ENCODE measurements around the gene P4HA2.
A peak's percentile ranks its signal among the peaks of the same experiment; 100 is the strongest.

Gene P4HA2

DNA sequence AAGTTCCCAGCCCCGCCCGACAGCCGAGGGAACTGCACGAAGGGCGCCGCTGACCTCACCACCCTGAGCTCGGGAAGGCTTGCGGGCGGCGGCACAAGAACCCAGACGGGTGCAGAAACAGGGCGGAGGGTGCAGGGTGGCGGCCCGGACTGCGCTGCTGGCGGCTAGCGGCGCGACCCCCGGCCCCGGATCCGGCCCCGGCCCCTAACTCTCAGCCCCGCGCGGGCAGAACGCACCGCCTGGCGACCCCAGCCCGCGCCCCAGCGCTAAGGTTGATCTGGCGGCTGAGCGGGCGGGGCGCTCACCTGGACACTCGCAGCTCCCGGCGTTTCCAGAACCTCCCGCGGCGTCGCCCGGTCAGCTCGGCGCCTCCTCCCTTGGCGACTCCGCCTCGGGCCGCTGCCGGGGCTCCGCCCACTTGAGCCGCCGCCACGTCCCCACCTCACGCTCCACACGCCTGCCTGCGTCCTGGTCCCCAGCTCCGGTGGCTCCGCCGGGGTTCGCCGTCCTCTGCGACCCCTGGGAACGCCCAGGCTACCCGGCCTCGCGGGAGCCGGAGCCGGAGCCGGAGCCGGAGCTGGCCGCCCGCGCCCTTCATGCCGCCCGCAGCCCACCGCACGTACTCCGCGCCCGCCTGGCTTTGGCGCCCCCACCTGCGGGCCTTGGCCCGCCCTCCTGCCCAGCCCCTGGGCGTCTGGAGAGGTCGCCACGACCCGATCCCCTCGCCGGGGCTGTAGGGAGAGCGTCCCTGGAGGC, at the start of gene P4HA2:
Gene P4HA2 (minus strand): TSS at position 369 of the 756 bp plus-strand sequence. CDS start 9,227 bp downstream, outside the sequence.
- no peak for DNase-seq (ENCODE audit: low read depth)
- TF ChIP-seq, protein P1, sequence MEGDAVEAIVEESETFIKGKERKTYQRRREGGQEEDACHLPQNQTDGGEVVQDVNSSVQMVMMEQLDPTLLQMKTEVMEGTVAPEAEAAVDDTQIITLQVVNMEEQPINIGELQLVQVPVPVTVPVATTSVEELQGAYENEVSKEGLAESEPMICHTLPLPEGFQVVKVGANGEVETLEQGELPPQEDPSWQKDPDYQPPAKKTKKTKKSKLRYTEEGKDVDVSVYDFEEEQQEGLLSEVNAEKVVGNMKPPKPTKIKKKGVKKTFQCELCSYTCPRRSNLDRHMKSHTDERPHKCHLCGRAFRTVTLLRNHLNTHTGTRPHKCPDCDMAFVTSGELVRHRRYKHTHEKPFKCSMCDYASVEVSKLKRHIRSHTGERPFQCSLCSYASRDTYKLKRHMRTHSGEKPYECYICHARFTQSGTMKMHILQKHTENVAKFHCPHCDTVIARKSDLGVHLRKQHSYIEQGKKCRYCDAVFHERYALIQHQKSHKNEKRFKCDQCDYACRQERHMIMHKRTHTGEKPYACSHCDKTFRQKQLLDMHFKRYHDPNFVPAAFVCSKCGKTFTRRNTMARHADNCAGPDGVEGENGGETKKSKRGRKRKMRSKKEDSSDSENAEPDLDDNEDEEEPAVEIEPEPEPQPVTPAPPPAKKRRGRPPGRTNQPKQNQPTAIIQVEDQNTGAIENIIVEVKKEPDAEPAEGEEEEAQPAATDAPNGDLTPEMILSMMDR (IDR thresholded peaks at IDR 0.05; ENCODE audit: low read depth, low read length, missing control alignments) = peak; percentile 19
- H3K4me3 ChIP-seq (ENCODE audit: low read depth, low read length) = peak within 1 kb of the TSS; percentile 56

DNA sequence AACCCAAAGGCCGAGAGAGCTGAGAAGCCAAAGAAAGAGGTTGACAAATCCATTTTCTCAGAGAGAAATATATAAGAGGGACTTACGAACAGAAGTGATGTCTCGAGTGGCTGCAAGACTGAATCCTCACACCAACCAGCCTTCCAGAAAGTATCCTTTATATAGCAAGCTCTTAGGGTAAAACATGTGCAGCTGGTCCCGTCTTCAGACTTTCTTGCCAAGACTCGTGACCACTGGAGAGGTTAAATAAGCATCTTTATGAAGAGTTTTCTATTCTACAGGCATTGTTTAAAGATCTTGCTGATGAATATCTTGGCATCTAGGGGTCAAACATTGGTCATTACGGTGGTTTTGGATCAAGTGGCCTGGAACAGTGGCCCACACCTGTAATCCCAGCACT, 49.6 kb upstream of the P4HA2 start:
- TF ChIP-seq, protein P1 (IDR thresholded peaks at IDR 0.05; ENCODE audit: low read depth, low read length, missing control alignments) = no peak
- H3K4me3 ChIP-seq (ENCODE audit: low read depth, low read length) = no peak overlapping the region
- no peak for DNase-seq (ENCODE audit: low read depth)

- no peak overlapping the region for H3K4me3 ChIP-seq (ENCODE audit: low read depth, low read length)
- DNase-seq (ENCODE audit: low read depth) = no peak
- TF ChIP-seq, protein P1 (IDR thresholded peaks at IDR 0.05; ENCODE audit: low read depth, low read length, missing control alignments) = no peak
Measured at GRCh38 chr5:132275367-132276220, 47.9 kb upstream of the P4HA2 start.

- no peak for DNase-seq (ENCODE audit: low read depth)
Measured at GRCh38 chr5:132274050-132274792, 46.6 kb upstream of the P4HA2 start.

GRCh38 chr5:132273631-132274030, 46.0 kb upstream of the P4HA2 start:
- no peak for DNase-seq (ENCODE audit: low read depth)
- H3K4me3 ChIP-seq (ENCODE audit: low read depth, low read length) = no peak overlapping the region
- TF ChIP-seq, protein P1 (IDR thresholded peaks at IDR 0.05; ENCODE audit: low read depth, low read length, missing control alignments) = no peak

More at GRCh38 chr5:132274050-132274792, 46.6 kb upstream of the P4HA2 start:
- no peak overlapping the region for H3K4me3 ChIP-seq (ENCODE audit: low read depth, low read length)
- TF ChIP-seq, protein P1 (IDR thresholded peaks at IDR 0.05; ENCODE audit: low read depth, low read length, missing control alignments) = no peak

GRCh38 chr5:132272311-132273210, 44.9 kb upstream of the P4HA2 start:
- H3K4me3 ChIP-seq (ENCODE audit: low read depth, low read length) = no peak overlapping the region
- TF ChIP-seq, protein P1 (IDR thresholded peaks at IDR 0.05; ENCODE audit: low read depth, low read length, missing control alignments) = peak; percentile 80
- no peak for DNase-seq (ENCODE audit: low read depth)
